Naive thymus-derived CD4-positive, alpha-beta T cell (primary cell): ENCODE data around the gene SNX13. TPM values are rescaled to one million over a fixed set of nuclear protein-coding genes. Genes with fewer than 3 reads are reported as not detected.
A peak's percentile ranks its signal among the peaks of the same experiment; 100 is the strongest.

Source experiments
- ATAC-seq: fragments of 150-1000 bp; cut with Tn5 transposase; 2 replicates; pipeline ENCODE4 v1.10.0; 2021; ENCODE audit warnings: mild to moderate bottlenecking, moderate library complexity
- CTCF ChIA-PET: fragments of 350-600 bp; sonication (Branson Sonifier 250); formaldehyde crosslinking; loops from one replicate; lab custom pipeline; 2021; ENCODE audit warnings: antibody characterized with exemption; lab: Charles Lee
- POLR2A ChIA-PET: fragments of 350-600 bp; sonication (Branson Sonifier 250); formaldehyde crosslinking; loops from one replicate; lab custom pipeline; 2021; ENCODE audit warnings: antibody characterized with exemption, inconsistent platforms; lab: Charles Lee
- DNase-seq, 9 donors: peaks; one replicate each; pipeline versions ENCODE4 v3.0.0 to v3.0.0-alpha.2; 2020 to 2022; ENCODE audit warnings: mixed read lengths in 1 of 9
- H3K27ac ChIP-seq: one replicate; pipeline ENCODE4 v1.7.0; 2013; ENCODE audit warnings: mild to moderate bottlenecking, low read depth, low read length, moderate library complexity
- H3K27me3 ChIP-seq, 2 donors: one replicate each; pipeline ENCODE4 v1.7.0; 2013; ENCODE audit warnings: low read length in 2 of 2, mild to moderate bottlenecking in 2 of 2, moderate library complexity in 2 of 2; ENCODE audit not compliant: control insufficient read depth in 2 of 2, insufficient read depth in 2 of 2
- H3K36me3 ChIP-seq, 3 experiments: 1 replicate in 2 of 3; 2 replicates in 1 of 3; pipeline ENCODE4 v1.7.0; 2013; ENCODE audit warnings: low read length in 3 of 3, mild to moderate bottlenecking in 3 of 3, moderate library complexity in 1 of 3; ENCODE audit not compliant: insufficient read depth in 3 of 3, control insufficient read depth in 2 of 3
- H3K4me1 ChIP-seq, 2 donors: one replicate each; pipeline ENCODE4 v1.7.0; 2013; ENCODE audit warnings: low read length in 2 of 2, mild to moderate bottlenecking in 2 of 2, moderate library complexity in 1 of 2; ENCODE audit not compliant: control insufficient read depth in 2 of 2, insufficient read depth in 2 of 2
- H3K4me3 ChIP-seq: 2 replicates; pipeline ENCODE4 v1.7.0; 2013; ENCODE audit warnings: mild to moderate bottlenecking, low read length
- H3K9me3 ChIP-seq, 3 experiments: 1 replicate in 2 of 3; 2 replicates in 1 of 3; pipeline ENCODE4 v1.7.0; 2013; ENCODE audit warnings: low read length in 3 of 3; ENCODE audit not compliant: control insufficient read depth in 2 of 3
- H3K27ac Mint-ChIP-seq, 9 donors: one replicate each; pipeline ENCODE4 v1.8.0; 2020 to 2022; ENCODE audit warnings: mixed read lengths in 9 of 9, mild to moderate bottlenecking in 8 of 9, moderate library complexity in 5 of 9, inconsistent platforms in 2 of 9
- H3K27me3 Mint-ChIP-seq, 5 donors: one replicate each; pipeline ENCODE4 v1.8.0; 2021 to 2022; ENCODE audit warnings: mixed read lengths in 5 of 5, mild to moderate bottlenecking in 1 of 5
- H3K36me3 Mint-ChIP-seq, 5 donors: one replicate each; pipeline ENCODE4 v1.8.0; 2020 to 2022; ENCODE audit warnings: mixed read lengths in 5 of 5, mild to moderate bottlenecking in 3 of 5, inconsistent platforms in 1 of 5
- H3K4me1 Mint-ChIP-seq, 7 donors: one replicate each; pipeline ENCODE4 v1.8.0; 2020 to 2022; ENCODE audit warnings: mixed read lengths in 7 of 7, mild to moderate bottlenecking in 3 of 7, inconsistent platforms in 1 of 7
- H3K4me3 Mint-ChIP-seq, 10 donors: one replicate each; pipeline ENCODE4 v1.8.0; 2020 to 2022; ENCODE audit warnings: mild to moderate bottlenecking in 10 of 10, mixed read lengths in 10 of 10, moderate library complexity in 6 of 10, inconsistent platforms in 2 of 10
- H3K9me3 Mint-ChIP-seq, 11 donors: one replicate each; pipeline ENCODE4 v1.8.0; 2020 to 2022; ENCODE audit warnings: mixed read lengths in 11 of 11, mild to moderate bottlenecking in 4 of 11, inconsistent platforms in 1 of 11, moderate library complexity in 1 of 11
- intact Hi-C, 2 donors: fragments of 100-400 bp; cut with micrococcal nuclease; formaldehyde crosslinking; loops; one replicate each; pipeline ENCODE4 v1.15.1; 2023
- polyA plus RNA-seq, 2 donors: library from polyadenylated mRNA; unstranded; fragments of 300-500 nt; fragmentation: Illumina TruSeq; gene quantifications; one replicate each; pipeline ENCODE4 v1.2.3, GENCODE V29; 2021
- total RNA-seq, 6 experiments: library from RNA in 5 of 6; stranded (reverse) in 5 of 6; gene quantifications; 1 replicate in 5 of 6; 2 replicates in 1 of 6; pipeline ENCODE4 v1.2.3 and lab custom pipeline; 2021 to 2026

The SNX13 gene
- total and polyA plus RNA-seq, 7 experiments from 2014 or later, result 10.4 to 40.9 (median 28.5) TPM

DNA sequence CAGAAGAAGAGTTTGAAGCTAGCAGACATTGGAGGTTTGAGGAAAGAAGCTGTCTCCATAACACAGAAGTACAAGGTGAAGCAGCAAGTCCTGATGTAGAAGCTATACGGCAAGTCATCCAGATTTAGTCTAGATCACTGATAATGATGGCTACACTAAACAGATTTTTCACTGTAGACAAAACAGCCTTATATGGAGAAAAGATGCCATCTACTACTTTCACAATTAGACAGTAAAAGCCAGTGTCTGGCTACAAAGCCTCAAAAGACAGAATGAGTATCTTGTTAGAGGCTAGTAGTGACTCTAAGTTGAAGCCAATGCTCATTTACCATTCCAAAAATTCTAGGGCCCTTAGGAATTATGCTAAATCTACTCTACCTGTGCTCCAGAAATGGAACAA lies 85.1 kb downstream of the SNX13 start:
- H3K27ac Mint-ChIP-seq, result no peak overlapping the region
- intact Hi-C loops, result no loop called here
- no peak overlapping the region for H3K4me3 Mint-ChIP-seq
- Histone ChIP-seq H3K27ac (no peak overlapping the region), H3K4me3 (no peak overlapping the region), H3K36me3 (no peaks in the 10 kb centered on the region), H3K9me3 (no peaks in the 10 kb centered on the region), H3K4me1 (no peaks in the 10 kb centered on the region), H3K27me3 (no peaks in the 10 kb centered on the region)
- H3K36me3 Mint-ChIP-seq, result peaks cover 17 to 80% (median 75%) of the 10 kb centered on the region in 5 donors
- H3K9me3 Mint-ChIP-seq, result peaks cover 0 to 17% (median 8%) of the 10 kb centered on the region in 11 donors
- DNase-seq (no peak), ATAC-seq (no peak)
- ChIA-PET CTCF (no interaction called here), POLR2A (no interaction called here)
- H3K27me3 Mint-ChIP-seq, result no peaks in the 10 kb centered on the region
- peaks cover 9 to 30% (median 21%) of the 10 kb centered on the region in 7 donors for H3K4me1 Mint-ChIP-seq

DNA sequence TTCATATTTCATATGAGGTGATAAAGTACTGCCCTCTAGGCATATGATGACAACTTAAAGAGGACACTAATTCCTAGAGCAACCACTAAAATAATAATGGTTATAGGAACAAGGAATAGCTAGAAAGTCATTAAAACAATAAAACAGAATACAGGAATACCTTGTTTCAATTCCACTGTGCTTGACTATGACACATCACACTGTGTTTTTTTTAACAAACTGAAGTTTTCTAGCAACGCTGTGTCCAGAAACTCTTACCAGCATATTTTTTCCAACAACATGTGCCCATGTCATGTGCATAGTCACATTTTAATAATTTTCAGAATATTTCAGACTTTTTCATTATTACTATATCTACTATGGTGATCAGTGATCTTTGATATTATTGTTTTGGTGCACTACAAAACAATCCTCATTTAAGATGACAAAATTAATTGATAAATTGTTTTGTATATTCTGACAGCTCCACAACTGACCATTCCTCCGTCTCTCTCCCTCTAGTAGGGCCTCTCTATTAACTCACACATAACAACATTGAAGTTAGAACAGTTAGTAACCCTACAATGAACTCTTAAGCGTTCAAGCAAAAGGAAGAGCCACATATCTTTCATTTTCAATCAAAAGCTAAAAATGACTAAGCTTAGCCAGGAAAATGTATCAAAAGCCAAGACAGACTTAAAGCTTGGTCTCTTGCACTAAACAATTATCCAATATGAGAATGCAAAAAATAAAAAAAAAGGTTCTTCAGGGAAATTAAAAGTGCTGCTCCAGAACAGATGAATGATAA lies 85.8 kb downstream of the SNX13 start:
- Histone ChIP-seq H3K36me3 (no peaks in the 10 kb centered on the region), H3K27ac (no peak overlapping the region), H3K9me3 (no peaks in the 10 kb centered on the region), H3K4me1 (no peaks in the 10 kb centered on the region), H3K27me3 (no peaks in the 10 kb centered on the region), H3K4me3 (no peak overlapping the region)
- no peak for DNase-seq
- CTCF ChIA-PET, result no interaction called here
- Mint-ChIP-seq H3K36me3 (peaks cover 20 to 76% (median 72%) of the 10 kb centered on the region in 5 donors), H3K4me3 (no peak overlapping the region), H3K9me3 (peaks cover 0 to 17% (median 8%) of the 10 kb centered on the region in 11 donors), H3K27ac (peak overlapping the region in 3 of 9 donors; percentile 2 to 47 (median 38)), H3K27me3 (no peaks in the 10 kb centered on the region), H3K4me1 (peaks cover 9 to 30% (median 21%) of the 10 kb centered on the region in 7 donors)
- ATAC-seq, result no peak
- intact Hi-C loops, result no loop called here
- POLR2A ChIA-PET, result no interaction called here

DNA sequence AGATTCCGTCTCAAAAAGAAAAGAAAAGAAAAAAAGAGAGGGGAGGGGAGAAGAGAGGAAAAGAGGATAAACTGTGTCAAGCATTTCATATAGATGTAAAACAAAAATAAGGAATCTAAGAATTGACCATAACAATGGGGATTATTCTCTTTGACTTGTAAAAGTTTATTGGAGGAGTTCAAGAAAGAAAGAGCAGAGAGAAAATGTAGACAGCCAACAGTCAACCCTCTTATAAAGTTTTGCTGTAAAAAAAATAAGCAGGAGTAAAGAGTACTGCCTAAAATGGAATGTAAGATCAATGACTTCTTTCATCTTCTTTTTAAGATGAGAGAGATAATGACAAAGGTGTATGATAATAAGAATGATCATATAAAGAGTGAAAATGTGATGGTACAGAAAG lies 87.9 kb downstream of the SNX13 start:
- H3K4me1 Mint-ChIP-seq, result peaks cover 9 to 30% (median 22%) of the 10 kb centered on the region in 7 donors
- no peak overlapping the region for H3K4me3 Mint-ChIP-seq
- no peaks in the 10 kb centered on the region for H3K27me3 ChIP-seq
- H3K36me3 ChIP-seq, result peaks cover 0 to 12% (median 0%) of the 10 kb centered on the region in 3 experiments
- H3K27ac ChIP-seq, result no peak overlapping the region
- intact Hi-C loops, result no loop called here
- H3K9me3 Mint-ChIP-seq, result peaks cover 0 to 16% (median 8%) of the 10 kb centered on the region in 11 donors
- peak overlapping the region in 1 of 9 donors; percentile 2 for H3K27ac Mint-ChIP-seq
- H3K4me1 ChIP-seq, result no peaks in the 10 kb centered on the region
- no peaks in the 10 kb centered on the region for H3K27me3 Mint-ChIP-seq
- no peak overlapping the region for H3K4me3 ChIP-seq
- DNase-seq (no peak), ATAC-seq (no peak)
- no peaks in the 10 kb centered on the region for H3K9me3 ChIP-seq
- ChIA-PET CTCF (no interaction called here), POLR2A (interaction anchor here (0.6 kb wide), 1 partner anchor 186 kb away, joined by 3 read pairs; no protein-coding TSS in a partner anchor)
- peaks cover 27 to 77% (median 69%) of the 10 kb centered on the region in 5 donors for H3K36me3 Mint-ChIP-seq

DNA sequence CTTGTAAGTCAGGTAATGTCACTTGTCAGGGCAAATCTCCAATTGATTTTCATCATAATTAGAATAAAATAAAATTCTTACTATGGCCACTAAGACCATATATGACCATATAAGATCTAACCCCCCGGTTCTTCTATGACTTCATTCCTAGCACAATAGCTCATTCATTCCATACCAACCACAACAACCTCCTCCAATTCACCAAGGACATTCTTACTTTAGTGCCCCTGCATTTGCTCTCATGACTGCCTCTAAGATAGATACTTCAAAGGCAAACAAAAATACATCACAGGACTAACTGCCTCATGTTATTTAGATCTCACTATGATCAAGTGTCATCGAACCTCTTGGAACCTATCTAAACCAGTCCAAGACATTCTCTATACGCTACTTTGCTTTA lies 90.8 kb downstream of the SNX13 start:
- Histone ChIP-seq H3K27ac (no peak overlapping the region), H3K4me1 (no peaks in the 10 kb centered on the region), H3K4me3 (no peak overlapping the region), H3K27me3 (no peaks in the 10 kb centered on the region), H3K9me3 (no peaks in the 10 kb centered on the region), H3K36me3 (peaks cover 0 to 12% (median 0%) of the 10 kb centered on the region in 3 experiments)
- intact Hi-C loops, result loop anchor here in 1 of 2 donors (5.0 kb wide), 1 partner anchor 93 kb away; the partner anchor contains the start of gene SNX13
- Mint-ChIP-seq H3K27ac (peak overlapping the region in 1 of 9 donors; percentile 9), H3K4me3 (no peak overlapping the region), H3K9me3 (no peaks in the 10 kb centered on the region), H3K27me3 (no peaks in the 10 kb centered on the region), H3K4me1 (peaks cover 9 to 30% (median 22%) of the 10 kb centered on the region in 7 donors), H3K36me3 (peaks cover 28 to 70% (median 56%) of the 10 kb centered on the region in 5 donors)
- POLR2A ChIA-PET, result no interaction called here
- DNase-seq, result no peak
- CTCF ChIA-PET, result no interaction called here
- ATAC-seq, result no peak

DNA sequence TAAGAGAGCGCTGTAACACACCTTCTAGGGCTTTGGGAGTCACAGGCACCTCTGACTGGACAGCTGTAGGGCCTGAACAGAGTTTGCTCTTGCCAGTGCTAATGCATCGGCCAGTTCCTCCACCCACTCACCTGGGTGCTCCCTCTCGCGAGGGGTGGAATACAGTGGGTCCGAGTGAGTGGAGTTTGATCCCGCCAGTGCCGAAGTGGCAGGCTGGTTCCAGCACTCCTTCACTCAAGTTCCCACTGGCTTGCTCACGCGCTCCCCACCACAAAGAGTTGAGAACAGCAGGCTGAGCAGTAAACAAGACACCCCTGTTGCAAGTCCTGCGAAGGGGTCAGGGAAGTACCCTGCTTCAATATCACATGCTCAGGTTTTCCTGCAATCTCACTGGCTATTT lies 91.8 kb downstream of the SNX13 start:
- peaks cover 17 to 40% (median 30%) of the 10 kb centered on the region in 7 donors for H3K4me1 Mint-ChIP-seq
- Histone ChIP-seq H3K4me3 (no peak overlapping the region), H3K27me3 (no peaks in the 10 kb centered on the region), H3K9me3 (no peaks in the 10 kb centered on the region), H3K36me3 (peaks cover 0 to 12% (median 0%) of the 10 kb centered on the region in 3 experiments), H3K4me1 (peaks cover 0 to under 1% of the 10 kb centered on the region in 2 donors), H3K27ac (no peak overlapping the region)
- no peak for DNase-seq
- no peaks in the 10 kb centered on the region for H3K9me3 Mint-ChIP-seq
- peak overlapping the region in 1 of 9 donors; percentile 26 for H3K27ac Mint-ChIP-seq
- H3K27me3 Mint-ChIP-seq, result no peaks in the 10 kb centered on the region
- no peak for ATAC-seq
- intact Hi-C loops, result loop anchor here in 1 of 2 donors (5.0 kb wide), 1 partner anchor 94 kb away; the partner anchor contains the start of gene SNX13
- peaks cover 31 to 80% (median 65%) of the 10 kb centered on the region in 5 donors for H3K36me3 Mint-ChIP-seq
- ChIA-PET CTCF (no interaction called here), POLR2A (no interaction called here)
- no peak overlapping the region for H3K4me3 Mint-ChIP-seq

DNA sequence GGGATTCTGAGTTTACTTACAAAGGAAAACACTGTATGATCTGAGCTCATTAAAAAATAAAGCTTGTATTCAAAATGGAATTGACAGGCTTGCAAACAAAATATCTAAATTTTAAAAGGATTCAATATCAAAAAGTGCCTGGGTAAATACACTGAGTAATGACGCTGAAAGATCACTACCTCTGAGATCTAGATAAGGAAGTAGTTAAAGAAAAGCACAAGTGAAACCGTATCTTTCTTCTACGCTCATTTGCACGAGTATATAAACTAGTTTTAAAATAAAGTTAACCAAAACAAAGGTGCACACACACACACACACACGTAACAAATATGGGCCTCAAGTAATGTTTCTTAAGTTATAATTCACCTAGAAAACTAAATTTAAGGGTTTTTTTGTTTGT lies 93.4 kb downstream of the SNX13 start:
- no peaks in the 10 kb centered on the region for H3K9me3 ChIP-seq
- Mint-ChIP-seq H3K4me1 (peaks cover 12 to 40% (median 26%) of the 10 kb centered on the region in 7 donors), H3K27me3 (no peaks in the 10 kb centered on the region), H3K9me3 (peaks cover 0 to 8% (median 0%) of the 10 kb centered on the region in 11 donors), H3K36me3 (peaks cover 26 to 82% (median 71%) of the 10 kb centered on the region in 5 donors), H3K27ac (peak overlapping the region in 1 of 9 donors; percentile 8), H3K4me3 (no peak overlapping the region)
- ChIA-PET CTCF (interaction anchor here (0.6 kb wide), 1 partner anchor 555 kb away, joined by 3 read pairs; no protein-coding TSS in a partner anchor), POLR2A (no interaction called here)
- no peaks in the 10 kb centered on the region for H3K27me3 ChIP-seq
- H3K27ac ChIP-seq, result no peak overlapping the region
- ATAC-seq (no peak), DNase-seq (no peak)
- peaks cover 0 to 12% (median 0%) of the 10 kb centered on the region in 3 experiments for H3K36me3 ChIP-seq
- intact Hi-C loops, result loop anchor here in 1 of 2 donors (5.0 kb wide), 1 partner anchor 95 kb away; the partner anchor contains the start of gene SNX13
- H3K4me1 ChIP-seq, result peaks cover 0 to 3% of the 10 kb centered on the region in 2 donors
- H3K4me3 ChIP-seq, result no peak overlapping the region
